Kidney epithelial cell (primary cell): ENCODE measurements around the gene CRTAC1. TPM values are rescaled to one million over a fixed set of nuclear protein-coding genes. Genes with fewer than 3 reads are reported as not detected.

Source experiments
- DNase-seq: peaks from one replicate; pipeline ENCODE4 v3.0.0-alpha.2; 2010; ENCODE audit warnings: low read depth
- H3K27me3 ChIP-seq: 2 replicates; pipeline ENCODE4 v1.6.0; 2011; ENCODE audit warnings: low read length; ENCODE audit not compliant: control insufficient read depth, insufficient read depth
- H3K36me3 ChIP-seq: 2 replicates; pipeline ENCODE4 v1.5.1; 2011; ENCODE audit warnings: low read length; ENCODE audit not compliant: control insufficient read depth, insufficient read depth
- H3K4me3 ChIP-seq: 2 replicates; pipeline ENCODE4 v1.5.1; 2011; ENCODE audit warnings: low read depth, mild to moderate bottlenecking, control low read depth, low read length
- CTCF ChIP-seq: IDR thresholded peaks from 2 replicates; pipeline ENCODE4 v1.5.1; 2011; ENCODE audit warnings: mild to moderate bottlenecking, moderate library complexity, low read length, control low read depth, inconsistent platforms; ENCODE audit not compliant: insufficient read depth, poor library complexity, severe bottlenecking
- total RNA-seq: library from RNA; depleted of rRNA; stranded (reverse); fragments of >200 nt; gene quantifications from 2 replicates; pipeline ENCODE4 v1.2.3, GENCODE V29; 2015

CRTAC1 gene
- total RNA-seq, 1 donor from 2014 or later: 3.2 TPM

DNA sequence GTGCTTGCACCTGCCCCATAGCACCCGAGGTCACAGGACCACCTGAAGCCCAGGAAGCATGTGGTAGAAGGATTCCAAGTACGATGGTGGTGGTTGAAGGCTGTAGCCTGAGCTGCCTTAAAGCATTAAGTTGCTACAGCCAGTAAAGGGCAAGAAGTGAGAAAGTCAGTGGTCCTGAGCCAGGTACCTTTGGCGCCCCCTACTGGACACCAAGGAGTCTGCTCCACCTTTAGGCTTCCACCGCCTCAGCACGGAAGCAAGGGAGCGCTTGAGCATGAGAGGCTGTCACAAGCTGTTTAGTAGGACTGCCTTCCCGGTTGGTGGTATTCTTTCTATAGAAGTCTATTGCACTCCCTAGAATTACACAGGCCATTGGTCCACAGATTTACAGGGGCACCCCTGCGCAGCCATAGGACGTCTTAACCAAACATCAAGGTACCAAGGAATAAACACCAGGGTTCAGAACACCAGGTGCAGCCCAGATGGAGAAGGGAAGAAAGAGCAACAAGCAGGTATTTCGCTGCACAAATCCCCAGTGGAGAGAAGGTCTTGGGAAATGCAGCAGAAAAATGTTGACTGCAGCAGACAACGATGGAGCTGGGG is 2.2 kb downstream of the CRTAC1 start:
- no peak for DNase-seq
- Histone ChIP-seq H3K4me3 (no peak overlapping the region), H3K27me3 (peaks cover 52% of the 10 kb centered on the region)

GRCh38 chr10:98023024-98023423 is 7.4 kb downstream of the CRTAC1 start:
- no peak for DNase-seq
- no peaks in the 10 kb centered on the region for H3K36me3 ChIP-seq

More for the DNA sequence above, 2.2 kb downstream of the CRTAC1 start:
- peak; percentile 78 for TF ChIP-seq CTCF
- H3K36me3 ChIP-seq: no peaks in the 10 kb centered on the region

GRCh38 chr10:98020784-98021183 is 9.6 kb downstream of the CRTAC1 start:
- no peak overlapping the region for H3K4me3 ChIP-seq
- no peak for TF ChIP-seq CTCF
- peaks cover 20% of the 10 kb centered on the region for H3K27me3 ChIP-seq
- H3K36me3 ChIP-seq: no peaks in the 10 kb centered on the region
- DNase-seq: no peak

More at GRCh38 chr10:98023024-98023423, 7.4 kb downstream of the CRTAC1 start:
- no peak for TF ChIP-seq CTCF
- Histone ChIP-seq H3K27me3 (peaks cover 27% of the 10 kb centered on the region), H3K4me3 (no peak overlapping the region)

DNA sequence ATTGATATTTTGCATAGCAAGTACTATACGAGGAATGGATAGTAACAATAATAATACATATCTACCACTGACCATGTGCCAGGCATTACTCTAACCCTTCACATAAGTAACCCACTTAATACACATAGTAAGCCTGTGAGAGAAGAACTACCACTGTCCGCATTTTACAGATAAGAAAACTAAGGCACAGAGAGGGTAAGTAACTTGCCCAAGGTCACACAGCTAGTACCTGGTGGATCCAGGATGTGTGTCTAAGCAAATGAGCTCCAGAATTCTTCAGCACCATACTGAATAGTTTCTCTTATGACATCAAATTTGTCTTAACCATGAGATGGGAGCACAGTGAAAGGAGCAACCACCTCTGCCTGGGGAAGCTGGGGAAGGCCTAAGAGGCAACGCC is 10.2 kb downstream of the CRTAC1 start:
- TF ChIP-seq CTCF: no peak
- DNase-seq: no peak
- H3K27me3 ChIP-seq: peaks cover 16% of the 10 kb centered on the region
- H3K36me3 ChIP-seq: no peaks in the 10 kb centered on the region
- no peak overlapping the region for H3K4me3 ChIP-seq

DNA sequence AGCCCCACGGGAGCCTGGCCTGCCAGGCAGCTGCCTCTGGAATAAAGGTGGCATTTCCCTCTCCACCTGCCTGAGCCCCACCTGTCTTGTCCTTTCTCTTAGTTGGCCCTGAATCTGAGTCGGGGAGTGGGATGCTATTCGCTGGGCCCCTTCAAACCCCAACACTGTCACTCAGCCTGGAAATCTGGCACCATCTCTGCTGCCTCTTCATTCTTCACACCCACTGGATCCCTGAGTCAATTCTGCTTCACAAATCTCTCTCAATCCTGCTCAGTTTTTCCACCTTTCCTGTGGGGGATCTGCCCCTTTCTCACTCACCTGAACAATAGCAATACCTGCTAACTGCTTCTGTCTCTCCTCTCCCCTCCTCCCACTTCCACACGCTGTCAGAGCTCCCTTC is 10.6 kb downstream of the CRTAC1 start:
- TF ChIP-seq CTCF: no peak
- H3K4me3 ChIP-seq: no peak overlapping the region
- no peaks in the 10 kb centered on the region for H3K36me3 ChIP-seq
- no peak for DNase-seq
- H3K27me3 ChIP-seq: peaks cover 16% of the 10 kb centered on the region
